DMS 273 (cell line): ENCODE results near the gene PRAMEF17.
"Not testable (repeated sequence)": the region's sequence is repeated elsewhere in the genome, so short reads cannot be mapped to it uniquely, and the experiment has no call there.

Experiments used
- DNase-seq: peaks from one replicate; lab custom pipeline; 2025; ENCODE audit not compliant: unreplicated experiment; lab: John Stamatoyannopoulos, UW

PRAMEF17 gene

DNA sequence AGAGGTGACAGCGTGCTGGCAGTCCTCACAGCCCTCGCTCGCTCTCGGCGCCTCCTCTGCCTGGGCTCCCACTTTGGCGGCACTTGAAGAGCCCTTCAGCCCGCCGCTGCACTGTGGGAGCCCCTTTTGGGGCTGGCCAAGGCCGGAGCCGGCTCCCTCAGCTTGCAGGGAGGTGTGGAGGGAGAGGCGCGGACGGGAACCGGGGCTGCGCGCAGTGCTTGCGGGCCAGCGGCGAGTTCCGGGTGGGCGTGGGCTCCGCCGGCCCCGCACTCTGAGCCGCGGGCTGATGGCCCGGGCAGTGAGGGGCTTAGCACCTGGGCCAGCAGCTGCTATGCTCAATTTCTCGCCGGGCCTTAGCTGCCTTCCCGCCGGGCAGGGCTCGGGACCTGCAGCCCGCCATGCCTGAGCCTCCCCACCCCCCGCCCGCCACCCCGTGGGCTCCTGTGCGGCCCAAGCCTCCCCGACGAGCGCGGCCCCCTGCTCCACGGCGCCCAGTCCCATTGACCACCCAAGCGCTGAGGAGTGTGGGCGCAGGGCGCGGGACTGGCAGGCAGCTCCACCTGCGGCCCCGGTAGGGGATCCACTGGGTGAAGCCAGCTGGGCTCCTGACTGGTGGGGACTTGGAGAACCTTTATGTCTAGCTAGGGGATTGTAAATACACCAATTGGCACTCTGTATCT lies 49.8 kb downstream of the PRAMEF17 start:
- not testable (repeated sequence) for DNase-seq
